Measurements from ENCODE around the gene SLC7A9.
"Not testable (repeated sequence)": the region's sequence is repeated elsewhere in the genome, so short reads cannot be mapped to it uniquely, and the experiment has no call there.

SLC7A9 gene

GRCh38 chr19:32869369-32869965, at the start of gene SLC7A9:
TSS of gene SLC7A9 (minus strand) at chr19:32869767. CDS start at chr19:32868534, 1,233 bp downstream.
- no peak for DNase-seq

- DNase-seq, result no peak
These were observed 49.8 kb upstream of the SLC7A9 start for GRCh38 chr19:32919365-32919764.

GRCh38 chr19:32917616-32917996, 48.0 kb upstream of the SLC7A9 start:
- DNase-seq, result no peak

- no peak for DNase-seq
These were observed 47.5 kb upstream of the SLC7A9 start for GRCh38 chr19:32916969-32917615.

- no peak for DNase-seq
These were observed 45.5 kb upstream of the SLC7A9 start for GRCh38 chr19:32914879-32915660.

GRCh38 chr19:32911467-32911866, 41.9 kb upstream of the SLC7A9 start:
- no peak for DNase-seq

GRCh38 chr19:32910874-32911273, 41.3 kb upstream of the SLC7A9 start:
- no peak for DNase-seq

- DNase-seq, result no peak
These were observed 40.5 kb upstream of the SLC7A9 start for GRCh38 chr19:32910094-32910493.

- DNase-seq, result no peak
These were observed 39.7 kb upstream of the SLC7A9 start for GRCh38 chr19:32909257-32909656.

- DNase-seq, result no peak
These were observed 39.1 kb upstream of the SLC7A9 start for GRCh38 chr19:32908641-32909190.

- DNase-seq, result no peak
These were observed 32.9 kb upstream of the SLC7A9 start for GRCh38 chr19:32902448-32902847.

- no peak for DNase-seq
These were observed 32.1 kb upstream of the SLC7A9 start for GRCh38 chr19:32901504-32902161.

- DNase-seq, result no peak
These were observed 27.1 kb upstream of the SLC7A9 start for GRCh38 chr19:32896516-32897214.

GRCh38 chr19:32895384-32895783, 25.8 kb upstream of the SLC7A9 start:
- DNase-seq, result no peak

- no peak for DNase-seq
These were observed 22.0 kb upstream of the SLC7A9 start for GRCh38 chr19:32891609-32892008.

- DNase-seq, result no peak
These were observed 21.3 kb upstream of the SLC7A9 start for GRCh38 chr19:32890841-32891240.

GRCh38 chr19:32890326-32890725, 20.8 kb upstream of the SLC7A9 start:
- DNase-seq, result no peak

- DNase-seq, result no peak
These were observed 19.8 kb upstream of the SLC7A9 start for GRCh38 chr19:32889137-32889934.

- no peak for DNase-seq
These were observed 18.1 kb upstream of the SLC7A9 start for GRCh38 chr19:32887572-32888215.

GRCh38 chr19:32886241-32886640, 16.7 kb upstream of the SLC7A9 start:
- no peak for DNase-seq

GRCh38 chr19:32885255-32885654, 15.7 kb upstream of the SLC7A9 start:
- DNase-seq, result not testable (repeated sequence)

Measured in CD4-positive, alpha-beta T cell treated with Interleukin-17A for 1 hour (primary cell).